GM19240 (cell line): ENCODE results near the gene SLC37A1.
"Not testable (repeated sequence)": the region's sequence is repeated elsewhere in the genome, so short reads cannot be mapped to it uniquely, and the experiment has no call there.

ENCODE experiments used
- DNase-seq: peaks from one replicate; pipeline ENCODE4 v3.0.0; 2011; ENCODE audit warnings: low spot score; ENCODE audit not compliant: insufficient read length

SLC37A1 gene

DNA sequence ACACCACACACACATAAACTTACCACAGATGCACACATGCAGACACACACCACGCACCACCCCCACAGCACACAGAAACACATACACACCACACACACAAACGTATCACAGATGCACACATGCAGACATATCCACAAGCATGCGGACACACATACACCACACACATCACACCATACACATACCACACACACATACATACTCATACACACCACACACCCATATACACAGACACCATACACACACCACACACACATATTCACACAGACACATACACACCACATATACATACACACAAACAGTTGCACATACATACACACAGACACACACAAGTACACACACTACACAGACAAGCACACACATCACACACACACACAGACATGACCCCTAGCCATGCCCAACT, 102.3 kb downstream of the SLC37A1 start:
- no peak for DNase-seq

DNA sequence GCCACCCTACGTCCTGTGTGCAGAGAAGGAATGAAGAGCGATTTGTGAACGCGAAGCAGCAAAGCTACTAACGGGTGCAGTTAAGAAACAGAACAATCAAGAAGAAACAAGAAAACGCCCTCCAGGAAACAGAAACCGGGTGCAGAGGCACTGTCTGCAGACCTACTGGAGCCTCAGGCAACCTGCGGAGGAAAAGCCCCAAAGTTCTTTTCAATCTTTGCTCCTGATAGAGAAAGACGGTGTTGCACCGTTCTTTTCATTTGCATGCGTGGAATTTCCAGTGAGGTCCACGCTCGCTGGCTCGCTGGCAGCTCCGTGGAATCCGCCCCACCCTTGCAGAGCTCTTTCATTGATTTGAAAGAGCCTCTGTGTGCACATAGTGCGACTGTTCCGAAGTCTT, 102.8 kb downstream of the SLC37A1 start:
- no peak for DNase-seq

DNA sequence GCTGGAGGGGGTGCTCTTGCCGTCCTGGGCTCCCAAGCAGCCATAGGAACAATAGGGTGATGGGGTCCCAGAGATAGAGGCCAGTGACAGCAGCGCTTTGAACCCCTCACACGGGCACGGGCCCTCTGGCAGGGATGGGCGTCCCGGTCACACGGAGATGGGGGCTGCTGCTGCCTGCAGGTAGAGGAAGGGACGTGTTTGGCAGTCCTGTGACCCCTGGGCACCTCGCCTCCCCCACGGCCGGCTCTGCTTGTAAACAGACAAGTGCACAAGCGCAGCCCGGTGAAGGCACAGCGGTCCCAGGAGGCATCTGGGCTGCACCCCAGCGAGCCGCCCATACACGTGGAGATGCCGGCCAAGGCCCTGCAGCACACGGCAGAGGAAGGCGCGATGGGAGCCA, 103.3 kb downstream of the SLC37A1 start:
- no peak for DNase-seq

DNA sequence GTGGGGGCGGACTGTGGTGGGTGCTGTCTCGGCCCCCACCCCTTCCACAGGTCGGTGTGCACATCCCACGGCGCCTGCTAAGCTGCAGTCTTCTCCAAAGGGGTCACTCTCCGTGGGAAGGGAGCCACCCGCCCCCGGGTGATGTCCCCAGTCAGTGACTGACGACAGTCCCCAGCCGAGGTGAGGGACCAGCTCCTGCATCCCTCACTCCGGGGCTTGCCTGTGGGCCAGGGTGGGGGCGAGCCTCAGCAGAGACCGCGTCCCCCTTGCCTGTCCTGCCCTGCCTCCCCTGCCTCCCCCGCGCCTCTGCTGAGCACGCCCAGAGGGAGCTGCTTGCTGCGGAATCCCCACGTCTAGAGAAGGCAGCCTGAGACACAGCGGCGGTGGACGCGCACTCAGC, 103.8 kb downstream of the SLC37A1 start:
- no peak for DNase-seq

DNA sequence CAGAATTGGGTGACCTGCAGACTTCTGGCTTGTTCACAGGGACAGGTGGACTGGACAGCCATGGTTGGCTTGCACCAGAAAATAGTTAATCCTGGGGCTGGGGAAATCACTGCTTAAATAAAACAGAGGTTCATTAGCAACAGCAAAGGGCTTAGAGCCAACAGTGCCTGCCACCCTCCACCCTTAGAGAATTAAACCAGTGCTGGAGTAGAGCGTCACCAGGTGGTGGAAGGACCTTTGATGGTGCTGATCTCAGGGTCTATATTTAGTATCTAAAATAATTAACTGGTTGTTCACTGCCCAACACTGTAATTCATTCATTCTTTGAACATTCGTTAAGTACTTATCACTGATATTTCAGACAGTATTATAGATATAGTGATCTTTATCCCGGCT, 105.1 kb downstream of the SLC37A1 start:
- no peak for DNase-seq

DNA sequence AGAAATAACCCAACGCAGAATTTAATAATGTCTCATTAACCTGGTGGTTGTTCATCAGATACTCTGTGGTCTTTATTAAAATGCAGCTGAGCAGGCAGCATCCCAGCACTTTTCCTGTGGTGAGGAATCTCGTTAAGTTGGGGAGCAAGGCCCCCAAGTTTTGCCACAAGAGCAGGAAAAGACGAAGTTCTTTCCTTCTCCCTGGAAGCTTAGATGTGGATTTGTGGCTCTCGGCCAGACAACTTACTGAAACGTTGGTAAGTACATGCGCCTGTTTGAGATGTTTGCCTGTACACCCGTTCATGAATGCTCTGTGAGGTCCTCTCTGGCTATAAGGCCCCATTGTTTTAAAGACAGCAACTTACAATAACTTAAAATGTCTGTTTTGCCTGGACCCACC, 105.5 kb downstream of the SLC37A1 start:
- no peak for DNase-seq

DNA sequence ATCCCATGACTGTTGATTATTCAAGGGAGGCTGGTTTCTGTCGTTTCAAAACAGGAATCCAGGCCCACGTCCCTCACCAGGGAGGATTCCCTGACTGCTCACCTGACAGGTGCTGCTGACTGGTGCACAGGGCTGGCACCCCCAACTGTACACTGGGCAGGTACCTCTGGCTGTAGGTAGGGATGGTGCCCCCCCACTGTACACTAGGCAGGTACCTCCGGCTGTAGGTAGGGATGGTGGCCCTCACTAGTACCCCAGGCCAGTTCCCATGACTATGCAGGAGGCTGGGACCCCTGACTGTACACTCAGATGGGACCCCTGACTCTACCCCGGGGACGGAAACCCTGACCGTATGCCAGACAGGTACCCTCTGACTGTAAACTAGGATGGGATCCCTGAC, 106.2 kb downstream of the SLC37A1 start:
- no peak for DNase-seq

DNA sequence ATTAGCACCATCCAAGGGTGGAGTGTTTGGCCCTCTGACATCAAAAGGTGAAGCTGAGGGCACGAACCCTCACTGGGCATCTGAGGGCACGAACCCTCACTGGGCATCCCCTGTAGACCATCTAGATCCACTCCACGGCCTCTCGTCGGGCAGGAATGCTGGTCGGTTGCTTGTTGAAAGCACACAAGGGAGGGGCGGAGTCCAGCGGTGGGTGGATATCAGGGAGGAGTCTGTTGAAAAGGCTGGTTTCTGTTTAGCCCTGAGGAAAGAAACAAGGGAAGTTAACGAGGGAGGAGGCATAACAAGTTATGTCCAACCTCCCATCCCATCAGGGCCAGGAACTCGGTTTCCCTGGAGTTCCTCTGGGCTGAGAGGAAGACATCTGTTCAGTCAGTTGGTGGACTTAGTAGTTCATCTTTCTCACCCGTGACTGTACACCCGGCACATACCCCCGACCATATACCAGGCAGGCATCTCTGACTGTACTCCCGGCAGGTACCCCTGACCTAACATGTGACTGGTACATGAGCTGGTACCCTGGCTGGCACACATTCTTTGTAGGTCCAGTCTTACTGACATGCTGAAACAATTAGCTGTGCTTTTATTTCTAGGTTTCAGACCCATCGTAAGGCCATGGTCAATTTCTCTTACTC, 107.6 kb downstream of the SLC37A1 start:
- DNase-seq, result no peak

DNA sequence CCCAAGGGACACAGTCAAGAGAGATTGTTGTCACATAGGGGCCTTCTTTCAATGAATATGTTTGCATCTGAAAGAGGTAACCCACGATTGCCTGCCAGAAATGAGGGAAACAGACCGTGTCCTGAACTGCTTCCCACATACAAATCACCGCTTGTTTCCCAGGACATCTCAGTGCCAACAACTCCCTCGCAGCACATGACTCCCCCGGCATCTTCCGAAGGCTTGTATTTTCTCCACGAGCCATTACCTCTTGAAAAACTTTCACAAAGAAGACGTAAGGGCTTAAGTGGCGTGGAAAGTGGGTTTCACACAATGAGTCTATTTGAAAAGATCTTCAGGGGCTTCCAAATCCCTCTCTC, 108.1 kb downstream of the SLC37A1 start:
- DNase-seq, result no peak

DNA sequence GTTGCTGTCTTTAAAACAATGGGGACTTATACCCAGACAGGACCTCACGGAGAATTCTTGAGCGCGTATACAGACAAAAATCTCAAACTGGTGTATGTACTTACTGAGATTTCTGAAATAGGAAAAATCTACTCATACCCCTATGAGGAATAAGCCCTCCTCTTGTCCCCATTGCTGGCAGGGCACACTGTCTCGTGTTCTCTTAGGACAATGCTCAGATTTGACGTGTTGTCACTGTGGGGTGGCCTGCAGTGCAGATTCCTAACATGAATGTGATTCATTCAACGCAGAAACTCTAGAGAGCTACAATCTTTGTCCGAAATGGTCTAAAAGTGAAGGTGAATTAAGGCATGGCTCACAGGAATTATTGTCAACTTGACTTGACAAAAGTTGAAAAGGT, 108.6 kb downstream of the SLC37A1 start:
- DNase-seq, result no peak

DNA sequence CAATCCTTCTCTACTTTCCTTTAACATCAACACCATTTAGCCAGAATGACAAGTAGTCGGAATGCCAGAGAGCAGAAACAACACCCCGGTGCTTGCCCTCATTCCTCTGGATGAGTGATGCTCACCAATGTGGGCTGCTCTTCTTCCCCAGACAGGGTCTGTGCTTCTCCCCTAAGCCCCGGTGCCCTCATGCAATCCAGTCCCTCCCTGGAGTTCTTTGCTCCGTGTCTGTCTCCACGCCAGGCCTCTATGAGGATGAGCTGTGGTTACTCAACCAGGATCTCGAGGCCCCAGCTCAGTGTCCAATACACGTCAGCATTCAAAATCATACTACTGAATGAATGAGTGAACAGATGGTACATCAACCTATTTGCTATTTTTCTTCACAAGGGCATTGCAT, 110.0 kb downstream of the SLC37A1 start:
- DNase-seq, result no peak

DNA sequence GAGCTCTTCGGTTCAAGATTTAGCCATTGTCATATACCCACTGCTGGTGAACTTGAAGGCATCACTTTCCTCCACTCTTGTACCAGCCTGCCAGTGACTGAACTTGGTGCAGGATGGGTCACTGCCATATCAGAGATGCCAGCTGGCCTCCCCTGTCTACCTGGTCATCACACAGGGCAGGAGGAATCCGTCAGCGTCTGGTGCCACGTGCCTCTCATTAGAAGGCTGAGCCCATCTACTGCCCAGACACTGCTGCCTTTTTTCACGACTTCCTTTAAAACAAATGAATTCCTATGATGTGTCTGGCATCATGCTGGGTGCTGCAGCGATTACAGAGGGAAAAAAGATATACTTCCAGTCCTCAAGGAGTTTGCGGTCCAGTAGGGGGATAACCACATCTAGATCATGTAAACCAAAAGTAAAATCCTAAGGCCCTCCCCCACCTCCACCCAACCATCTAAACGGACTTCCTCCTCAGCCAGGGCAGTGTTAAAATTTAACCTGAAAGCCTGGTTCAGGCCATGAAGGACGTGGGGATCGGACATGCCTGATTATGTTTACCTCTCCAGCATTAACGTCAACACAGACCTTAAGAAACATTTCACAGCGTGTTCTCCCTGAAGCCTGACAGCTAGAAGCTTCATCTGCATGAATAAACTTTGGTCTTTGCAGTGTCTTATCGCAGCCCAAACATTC, 110.6 kb downstream of the SLC37A1 start:
- DNase-seq, result no peak

DNA sequence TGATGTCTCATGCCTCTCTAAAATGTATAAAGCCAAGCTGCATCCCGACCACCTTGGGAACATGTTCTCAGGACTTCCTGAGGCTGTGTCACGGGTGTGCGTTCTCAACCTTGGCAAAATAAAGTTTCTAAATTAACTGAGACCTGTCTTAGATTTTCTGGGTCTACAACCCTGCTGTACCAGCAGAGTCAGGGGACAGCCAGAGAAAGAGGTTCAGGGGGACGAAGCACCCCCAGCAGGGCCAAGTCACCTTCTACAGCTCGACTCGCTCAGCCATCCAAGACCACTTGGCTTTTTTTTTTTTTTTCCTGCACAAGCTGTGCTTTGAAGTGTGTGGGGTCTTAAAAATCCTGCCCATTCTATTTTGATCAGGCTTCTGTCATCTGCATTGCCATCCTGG, 111.3 kb downstream of the SLC37A1 start:
- no peak for DNase-seq

DNA sequence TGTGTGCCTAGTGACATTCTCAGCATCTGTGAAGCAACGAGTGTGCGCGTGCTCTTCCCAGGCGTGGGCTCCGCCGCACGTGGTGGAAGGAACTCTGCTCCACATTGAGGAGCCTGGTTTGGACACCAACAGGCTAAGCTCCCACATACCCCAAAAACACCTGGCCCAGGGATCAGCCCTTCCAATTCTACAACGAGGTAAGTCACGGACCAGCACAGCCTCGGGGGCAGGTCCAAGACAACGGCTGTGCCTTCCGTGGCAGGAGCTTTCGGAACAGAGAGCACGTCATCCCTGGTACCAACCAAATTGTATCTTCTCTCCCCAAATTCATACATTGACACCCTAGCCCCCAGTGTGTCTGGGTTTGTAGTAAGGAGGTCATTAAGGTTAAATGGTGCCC, 112.5 kb downstream of the SLC37A1 start:
- no peak for DNase-seq

DNA sequence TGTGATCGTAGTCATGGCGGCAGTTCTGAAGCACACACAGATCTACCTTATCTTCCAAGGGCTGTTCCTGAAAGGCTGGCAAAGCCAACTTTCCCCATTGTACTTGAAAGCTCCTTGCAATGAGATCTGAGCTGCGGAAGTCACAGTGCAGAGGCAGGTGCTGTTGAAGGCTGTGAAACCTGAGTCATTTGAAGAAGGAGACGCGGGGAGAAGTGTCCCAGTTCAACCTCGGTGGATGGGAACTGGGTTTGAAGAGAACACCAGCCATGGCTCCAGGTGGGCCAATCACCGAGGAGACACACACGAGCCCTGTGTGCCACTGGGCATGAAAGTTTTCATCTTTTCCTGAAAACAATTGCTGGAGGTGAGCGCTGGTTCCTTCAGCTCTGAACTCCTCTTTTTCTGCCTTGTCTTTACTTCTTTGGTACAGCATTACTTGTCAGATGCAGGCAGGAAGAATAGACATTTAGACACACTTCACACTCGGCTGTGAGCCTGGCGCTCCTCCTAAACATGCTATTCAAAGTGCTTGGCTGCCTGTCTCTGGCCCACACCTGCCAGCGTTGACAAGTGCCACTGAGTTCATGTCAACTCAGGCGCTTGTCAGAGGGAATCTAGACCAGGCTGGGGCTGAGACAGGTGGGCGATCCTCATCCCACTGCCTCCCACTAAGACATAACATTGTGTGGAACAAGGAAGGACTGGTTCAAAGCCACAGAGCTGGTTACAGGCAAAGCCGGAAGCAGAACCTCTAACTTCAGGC, 114.1 kb downstream of the SLC37A1 start:
- DNase-seq, result no peak

DNA sequence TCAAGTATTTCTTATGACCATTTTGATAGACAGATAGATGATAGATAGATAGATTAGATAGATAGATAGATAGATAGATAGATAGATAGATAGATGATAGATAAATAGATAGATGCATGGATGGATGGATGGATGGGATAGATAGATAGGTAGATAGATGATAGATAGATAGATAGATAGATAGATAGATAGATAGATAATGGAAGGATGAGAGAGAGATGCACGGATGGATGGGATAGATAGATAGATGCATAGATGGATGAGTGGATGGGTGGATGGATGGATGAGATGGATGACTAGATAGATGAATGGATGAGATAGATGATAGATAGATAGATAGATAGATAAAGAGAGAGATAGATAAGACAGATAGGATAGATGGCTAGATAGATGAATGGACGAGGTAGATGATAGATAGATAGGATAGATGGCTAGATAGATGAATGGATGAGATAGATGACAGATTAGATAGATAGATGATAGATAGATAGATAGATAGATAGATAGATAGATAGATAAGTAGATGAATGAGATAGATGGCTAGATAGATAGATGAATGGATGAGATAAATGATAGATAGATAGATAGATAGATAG, 114.9 kb downstream of the SLC37A1 start:
- not testable (repeated sequence) for DNase-seq

DNA sequence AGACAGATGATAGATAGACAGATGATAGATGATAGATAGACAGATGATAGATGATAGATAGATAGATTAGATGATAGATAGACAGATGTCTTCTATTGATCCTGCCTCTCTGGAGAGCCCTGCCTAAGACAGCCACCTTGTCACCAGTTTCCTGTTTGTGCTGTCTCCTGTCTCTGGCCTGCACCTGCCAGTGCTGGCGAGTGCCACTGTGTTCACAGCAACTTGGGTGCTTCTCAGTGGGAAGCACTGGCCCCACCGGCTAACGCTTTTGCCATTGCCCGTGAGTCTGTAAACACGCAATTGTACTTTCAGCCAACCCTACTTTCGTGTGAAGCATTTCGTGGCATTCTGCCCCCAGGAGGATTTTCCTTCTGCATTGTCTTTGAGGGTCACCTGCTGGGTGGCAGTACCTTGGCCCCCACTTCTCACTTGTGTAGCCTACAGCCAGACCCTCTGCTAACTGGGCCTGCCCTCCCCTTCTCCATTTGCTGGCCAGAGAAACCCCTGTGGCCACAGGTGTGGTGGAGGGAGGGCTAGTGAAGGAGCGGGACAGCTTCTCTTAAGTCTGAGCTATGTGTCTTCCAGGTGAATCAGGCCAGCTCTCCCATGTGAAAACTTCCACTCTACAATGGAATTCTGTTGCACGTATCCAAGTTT, 116.4 kb downstream of the SLC37A1 start:
- DNase-seq, result no peak

DNA sequence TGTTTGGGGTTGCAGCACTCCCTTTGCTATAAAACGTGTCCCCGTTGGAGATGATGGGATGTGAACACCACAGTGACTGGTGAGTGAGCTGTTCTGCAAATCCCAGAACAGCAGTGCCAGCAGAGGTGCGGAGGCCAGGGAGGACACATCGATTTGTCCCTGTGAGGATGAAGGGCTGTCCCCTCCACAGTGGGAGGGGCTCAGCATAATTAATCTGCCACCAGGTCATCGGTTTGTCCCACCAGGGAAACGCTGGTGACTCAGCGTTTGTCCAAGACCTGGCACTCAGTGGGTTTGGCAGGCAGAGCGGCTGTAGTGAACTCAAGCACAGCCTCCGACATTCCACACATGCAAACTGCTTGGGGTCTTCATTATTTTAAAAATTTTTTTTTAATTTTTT, 117.0 kb downstream of the SLC37A1 start:
- DNase-seq, result no peak
